22Rv1 (cell line): ENCODE results near the gene FAM151A.

Experiments used
- CTCF ChIP-seq: fragments of 450-650 bp; IDR thresholded peaks from 2 replicates; pipeline ENCODE4 v1.5.1; 2017; ENCODE audit warnings: mild to moderate bottlenecking
- ZFX ChIP-seq: fragments of 450-650 bp; IDR thresholded peaks from 2 replicates; pipeline ENCODE4 v1.6.1; 2017; ENCODE audit warnings: antibody characterized with exemption, borderline replicate concordance

GRCh38 chr1:54581621-54582035, 41.7 kb downstream of the FAM151A start:
- TF ChIP-seq CTCF (no peak), ZFX (no peak)
